Ascending aorta (tissue), 2 donors: ENCODE results near the gene NHEJ1. TPM values are rescaled to one million over a fixed set of nuclear protein-coding genes. Genes with fewer than 3 reads are reported as not detected.

Experiments used
- DNase-seq, 2 donors: peaks; one replicate each; pipeline ENCODE4 v3.0.0-alpha.2; 2019; ENCODE audit warnings: low spot score in 2 of 2
- H3K27ac ChIP-seq, 2 donors: fragments of 200-600 bp; sonication (generic); one replicate each; pipeline ENCODE4 v1.5.1; 2016 to 2017; ENCODE audit warnings: mild to moderate bottlenecking in 1 of 2
- H3K27me3 ChIP-seq: fragments of 200-600 bp; sonication (generic); one replicate; pipeline ENCODE4 v1.5.1; 2017
- H3K36me3 ChIP-seq, 2 donors: fragments of 200-600 bp; sonication (generic); one replicate each; pipeline ENCODE4 v1.5.1; 2016
- H3K4me1 ChIP-seq, 2 donors: fragments of 200-600 bp; sonication (generic); one replicate each; pipeline ENCODE4 v1.5.1; 2016 to 2017; ENCODE audit warnings: mild to moderate bottlenecking in 1 of 2
- H3K4me3 ChIP-seq, 2 donors: fragments of 200-600 bp; sonication (generic); one replicate each; pipeline ENCODE4 v1.5.1; 2016 to 2017; ENCODE audit warnings: mild to moderate bottlenecking in 1 of 2
- H3K9me3 ChIP-seq, 2 donors: fragments of 200-600 bp; sonication (generic); one replicate each; pipeline ENCODE4 v1.5.1; 2016
- intact Hi-C: fragments of 100-400 bp; cut with DNase I; formaldehyde crosslinking; loops from one replicate; pipeline ENCODE4 v1.15.1; 2023
- total RNA-seq: library from RNA; depleted of rRNA; stranded (reverse); fragments of >200 nt; gene quantifications from one replicate; pipeline ENCODE4 v1.1.0, GENCODE V29; 2016
- TF ChIP-seq, protein P1 (sequence below), 3 experiments: fragments of 200-600 bp in 2 of 3; fragments of 450-650 bp in 1 of 3; sonication (generic) in 2 of 3; IDR thresholded peaks; one replicate each; pipeline ENCODE4 v1.5.1; 2016 to 2019; ENCODE audit warnings: antibody characterized with exemption in 3 of 3, mild to moderate bottlenecking in 1 of 3, moderate library complexity in 1 of 3

Gene NHEJ1
- total RNA-seq, 1 donor from 2014 or later = 21.6 TPM

GRCh38 chr2:219178377-219179175 is 18.0 kb upstream of the NHEJ1 start:
- peaks cover 4 to 22% of the 10 kb centered on the region in 2 donors for H3K4me1 ChIP-seq
- intact Hi-C loops = loop anchor here (1.0 to 5.0 kb wide), 6 partner anchors 28 to 209 kb away; partner anchors contain the start of genes ABCB6, DNAJB2, DNPEP and ZFAND2B
- peaks cover 51 to 57% of the 10 kb centered on the region in 2 donors for H3K36me3 ChIP-seq
- TF ChIP-seq, protein P1, sequence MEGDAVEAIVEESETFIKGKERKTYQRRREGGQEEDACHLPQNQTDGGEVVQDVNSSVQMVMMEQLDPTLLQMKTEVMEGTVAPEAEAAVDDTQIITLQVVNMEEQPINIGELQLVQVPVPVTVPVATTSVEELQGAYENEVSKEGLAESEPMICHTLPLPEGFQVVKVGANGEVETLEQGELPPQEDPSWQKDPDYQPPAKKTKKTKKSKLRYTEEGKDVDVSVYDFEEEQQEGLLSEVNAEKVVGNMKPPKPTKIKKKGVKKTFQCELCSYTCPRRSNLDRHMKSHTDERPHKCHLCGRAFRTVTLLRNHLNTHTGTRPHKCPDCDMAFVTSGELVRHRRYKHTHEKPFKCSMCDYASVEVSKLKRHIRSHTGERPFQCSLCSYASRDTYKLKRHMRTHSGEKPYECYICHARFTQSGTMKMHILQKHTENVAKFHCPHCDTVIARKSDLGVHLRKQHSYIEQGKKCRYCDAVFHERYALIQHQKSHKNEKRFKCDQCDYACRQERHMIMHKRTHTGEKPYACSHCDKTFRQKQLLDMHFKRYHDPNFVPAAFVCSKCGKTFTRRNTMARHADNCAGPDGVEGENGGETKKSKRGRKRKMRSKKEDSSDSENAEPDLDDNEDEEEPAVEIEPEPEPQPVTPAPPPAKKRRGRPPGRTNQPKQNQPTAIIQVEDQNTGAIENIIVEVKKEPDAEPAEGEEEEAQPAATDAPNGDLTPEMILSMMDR (IDR thresholded peaks at IDR 0.05) = no peak
- H3K9me3 ChIP-seq = no peaks in the 10 kb centered on the region
- H3K27me3 ChIP-seq = no peaks in the 10 kb centered on the region
- H3K4me3 ChIP-seq = peak overlapping the region; percentile 91 to 99
- peak in 1 of 2 donors; percentile 73 for DNase-seq
- peak overlapping the region; percentile 97 to 98 for H3K27ac ChIP-seq

DNA sequence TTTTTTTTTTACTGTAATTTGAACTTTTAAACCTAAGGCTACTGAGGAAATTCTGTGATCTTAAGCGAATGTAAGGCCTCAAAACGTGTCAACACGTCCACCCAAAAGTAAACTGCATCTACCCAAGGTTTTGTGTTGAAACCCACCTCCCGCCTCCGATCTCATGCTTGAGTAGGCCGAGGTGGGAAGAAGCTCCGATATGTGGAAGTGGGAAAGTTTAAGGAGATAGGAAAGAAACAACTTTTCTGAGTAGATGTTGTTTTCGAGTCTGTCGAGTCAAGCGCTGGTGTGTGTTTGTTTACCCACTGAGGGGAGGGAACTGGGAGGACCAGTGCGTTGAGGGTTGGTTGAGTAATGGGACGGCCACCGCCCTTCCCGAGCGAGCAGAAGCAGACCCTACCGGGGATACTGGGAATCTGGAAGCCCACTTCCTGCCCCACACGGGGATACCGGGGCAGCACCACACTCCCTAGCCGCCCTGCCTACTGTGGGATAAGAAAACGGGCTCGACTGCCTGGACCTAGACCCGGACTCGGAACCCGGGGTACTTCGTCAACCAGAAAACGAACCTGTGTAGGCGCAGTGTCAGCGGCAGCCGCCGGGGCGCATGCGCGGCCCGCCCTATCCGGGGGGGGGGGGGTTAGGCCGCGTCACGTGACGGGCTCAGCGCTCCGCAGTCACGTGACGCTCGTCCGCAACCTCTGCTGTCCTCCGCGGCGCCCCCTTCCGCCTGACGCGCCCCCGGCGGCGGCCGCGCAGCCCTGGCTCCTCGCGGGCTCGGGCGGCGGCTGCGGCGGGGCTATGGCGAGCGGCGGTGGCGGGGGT is 17.1 kb upstream of the NHEJ1 start, which contains the start of gene RETREG2:
Gene RETREG2, plus strand, starts transcription at position 724 of the 825 bp plus-strand sequence. Its CDS starts 78 bp downstream, at position 802.
- intact Hi-C loops = loop anchor here (1.0 to 5.0 kb wide), 8 partner anchors 17 to 210 kb away; partner anchors contain the start of genes ABCB6, DNAJB2, DNPEP and NHEJ1
- TF ChIP-seq, protein P1 (IDR thresholded peaks at IDR 0.05) = peak in 2 of 3 experiments; percentile 11 to 19
- H3K4me3 ChIP-seq = peak within 1 kb of the TSS; percentile 91 to 99
- H3K36me3 ChIP-seq = peaks cover 50 to 57% of the 10 kb centered on the region in 2 donors
- H3K9me3 ChIP-seq = no peaks in the 10 kb centered on the region
- DNase-seq = peak; percentile 34 to 93
- H3K4me1 ChIP-seq = peaks cover 4 to 22% of the 10 kb centered on the region in 2 donors
- H3K27me3 ChIP-seq = no peaks in the 10 kb centered on the region
- peak within 1 kb of the TSS; percentile 97 to 98 for H3K27ac ChIP-seq

DNA sequence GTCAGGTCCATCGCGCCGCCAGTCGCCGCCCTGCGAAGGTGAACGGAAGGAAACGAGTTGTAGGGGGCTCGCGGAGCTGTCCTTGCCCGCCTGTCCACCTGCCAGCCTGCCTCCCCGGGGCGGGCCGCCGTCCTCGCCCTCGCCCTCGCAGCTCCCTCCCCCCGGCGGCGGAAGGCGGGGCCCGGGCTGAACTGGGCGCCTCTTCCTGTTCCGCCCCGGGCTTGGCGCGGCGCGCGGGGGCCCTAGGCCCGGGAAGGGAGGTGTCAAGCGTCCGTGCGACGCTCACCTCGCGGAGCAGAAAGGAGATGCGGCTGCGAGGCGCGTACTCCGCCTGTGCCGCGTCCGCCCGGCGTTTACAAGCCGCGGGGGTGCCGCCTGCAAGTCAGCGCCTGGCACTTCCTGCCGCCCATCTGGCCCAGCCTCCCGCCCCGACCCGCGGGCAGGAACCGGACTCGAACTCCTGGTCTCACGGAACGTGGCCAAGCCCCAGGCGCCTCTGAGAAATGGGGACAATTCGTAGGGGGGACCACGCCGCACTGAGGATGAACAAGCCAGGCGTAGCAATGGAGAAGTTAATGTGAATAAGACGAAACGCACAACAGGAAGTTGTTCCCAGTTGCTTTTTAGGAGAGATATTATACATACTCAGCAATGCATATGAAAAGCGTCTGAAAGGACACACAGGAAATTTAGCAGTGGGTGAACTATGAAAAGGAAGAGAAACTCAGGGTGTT is 16.4 kb upstream of the NHEJ1 start, which contains the start of gene CNPPD1:
Gene CNPPD1, minus strand, starts transcription at position 108 of the 734 bp plus-strand sequence. Its CDS starts 97 bp downstream, at position 11.
- Histone ChIP-seq H3K27me3 (no peaks in the 10 kb centered on the region), H3K4me3 (peak within 1 kb of the TSS; percentile 91 to 99), H3K9me3 (no peaks in the 10 kb centered on the region), H3K36me3 (peaks cover 48 to 57% of the 10 kb centered on the region in 2 donors), H3K4me1 (peaks cover 4 to 22% of the 10 kb centered on the region in 2 donors), H3K27ac (peak within 1 kb of the TSS; percentile 97 to 98)
- TF ChIP-seq, protein P1 (IDR thresholded peaks at IDR 0.05) = peak in 1 of 3 experiments; percentile 7
- DNase-seq = peak; percentile 52 to 93
- intact Hi-C loops = loop anchor here (1.0 to 5.0 kb wide), 4 partner anchors 17 to 210 kb away; partner anchors contain the start of genes ANKZF1, ATG9A, DNPEP and NHEJ1

DNA sequence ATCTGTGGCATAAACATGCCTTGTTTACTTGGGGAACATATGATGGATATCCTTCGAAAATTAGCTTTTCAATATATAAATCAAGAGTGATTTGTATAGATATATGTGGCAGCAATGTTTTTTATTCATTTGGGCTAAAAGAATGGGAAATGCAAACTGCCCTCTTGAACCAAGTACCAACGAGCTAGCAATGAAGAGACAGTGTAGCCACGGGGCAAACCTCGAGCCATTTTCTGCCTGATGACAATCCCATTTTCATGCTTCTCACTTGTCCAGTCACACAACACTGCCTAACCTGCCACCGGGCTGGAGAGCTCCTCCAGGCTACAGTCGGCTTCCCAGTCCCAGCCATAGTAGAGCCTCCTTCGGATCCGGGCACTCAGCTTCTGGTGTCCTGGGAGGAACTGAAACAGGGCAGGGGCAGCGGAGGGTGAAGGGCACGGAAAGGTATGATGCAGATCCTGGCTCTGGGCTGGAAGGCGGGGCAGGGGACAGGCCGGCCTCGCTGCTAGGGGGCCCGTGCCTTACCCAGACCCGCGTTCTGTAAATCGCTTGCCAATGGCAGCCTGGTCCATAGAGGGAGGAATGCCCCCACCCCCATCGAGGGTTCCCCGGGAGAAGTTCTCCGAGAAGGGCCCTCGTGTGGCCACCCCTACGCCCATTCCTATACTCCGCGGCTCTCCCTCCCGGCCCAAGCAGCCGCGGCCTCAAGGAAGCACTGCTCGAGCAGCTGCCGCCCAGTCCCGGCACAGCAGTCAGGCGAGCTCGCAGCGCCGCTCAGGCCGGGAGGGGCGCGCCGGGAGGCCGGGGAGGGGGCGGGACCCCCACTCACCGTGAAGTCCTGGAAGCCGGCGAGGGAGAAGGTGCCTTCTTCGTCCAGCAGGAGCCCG is 15.6 kb upstream of the NHEJ1 start:
- no peaks in the 10 kb centered on the region for H3K9me3 ChIP-seq
- DNase-seq = peak; percentile 44 to 78
- TF ChIP-seq, protein P1 (IDR thresholded peaks at IDR 0.05) = peak in 1 of 3 experiments; percentile 14
- peaks cover 40 to 49% of the 10 kb centered on the region in 2 donors for H3K36me3 ChIP-seq
- peak overlapping the region; percentile 97 to 98 for H3K27ac ChIP-seq
- no peaks in the 10 kb centered on the region for H3K27me3 ChIP-seq
- intact Hi-C loops = loop anchor here (1.0 to 5.0 kb wide), 3 partner anchors 53 to 211 kb away; partner anchors contain the start of genes ANKZF1, ATG9A, DNPEP and TUBA4A
- H3K4me3 ChIP-seq = peak overlapping the region; percentile 91 to 99
- peaks cover 4 to 27% of the 10 kb centered on the region in 2 donors for H3K4me1 ChIP-seq
